Measurements from ENCODE around the gene PPP3CA. TPM values are rescaled to one million over a fixed set of nuclear protein-coding genes. Genes with fewer than 3 reads are reported as not detected.
"Not testable (repeated sequence)": the region's sequence is repeated elsewhere in the genome, so short reads cannot be mapped to it uniquely, and the experiment has no call there.

The PPP3CA gene
- total RNA-seq, 1 donor from 2014 or later = 16.7 TPM

DNA sequence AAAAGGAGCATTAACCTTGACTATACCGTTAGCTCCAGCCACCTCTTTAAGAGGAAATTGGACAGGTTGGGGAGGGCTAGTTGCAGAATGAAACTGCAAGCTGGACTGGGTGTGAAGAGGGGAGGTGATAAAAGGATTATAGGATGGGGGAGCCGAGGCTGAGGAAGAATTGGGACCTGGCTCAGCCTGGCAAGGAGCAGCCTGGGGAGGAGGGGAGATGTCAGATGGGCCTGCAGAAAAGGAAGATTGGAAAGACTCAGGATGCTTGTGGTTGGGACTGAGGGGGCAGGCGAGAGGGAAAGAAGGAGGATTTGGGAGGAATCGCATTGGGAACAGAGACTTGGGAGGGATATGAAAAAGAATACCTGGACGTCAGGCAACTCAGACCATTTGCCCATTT lies 351.7 kb downstream of the PPP3CA start:
- intact Hi-C loops (cut with micrococcal nuclease) = no loop called here
- Histone ChIP-seq H3K27ac (replicated peaks) (no peak overlapping the region), H3K9me3 (replicated peaks) (peaks cover 7% of the 10 kb centered on the region), H3K36me3 (no peaks in the 10 kb centered on the region), H3K4me3 (no peak overlapping the region), H3K27me3 (ENCODE audit: low read depth) (no peaks in the 10 kb centered on the region), H3K4me1 (no peaks in the 10 kb centered on the region)
- no peak for DNase-seq
- TF ChIP-seq, protein P1, sequence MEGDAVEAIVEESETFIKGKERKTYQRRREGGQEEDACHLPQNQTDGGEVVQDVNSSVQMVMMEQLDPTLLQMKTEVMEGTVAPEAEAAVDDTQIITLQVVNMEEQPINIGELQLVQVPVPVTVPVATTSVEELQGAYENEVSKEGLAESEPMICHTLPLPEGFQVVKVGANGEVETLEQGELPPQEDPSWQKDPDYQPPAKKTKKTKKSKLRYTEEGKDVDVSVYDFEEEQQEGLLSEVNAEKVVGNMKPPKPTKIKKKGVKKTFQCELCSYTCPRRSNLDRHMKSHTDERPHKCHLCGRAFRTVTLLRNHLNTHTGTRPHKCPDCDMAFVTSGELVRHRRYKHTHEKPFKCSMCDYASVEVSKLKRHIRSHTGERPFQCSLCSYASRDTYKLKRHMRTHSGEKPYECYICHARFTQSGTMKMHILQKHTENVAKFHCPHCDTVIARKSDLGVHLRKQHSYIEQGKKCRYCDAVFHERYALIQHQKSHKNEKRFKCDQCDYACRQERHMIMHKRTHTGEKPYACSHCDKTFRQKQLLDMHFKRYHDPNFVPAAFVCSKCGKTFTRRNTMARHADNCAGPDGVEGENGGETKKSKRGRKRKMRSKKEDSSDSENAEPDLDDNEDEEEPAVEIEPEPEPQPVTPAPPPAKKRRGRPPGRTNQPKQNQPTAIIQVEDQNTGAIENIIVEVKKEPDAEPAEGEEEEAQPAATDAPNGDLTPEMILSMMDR (IDR thresholded peaks at IDR 0.05; ENCODE audit: borderline replicate concordance) = no peak

DNA sequence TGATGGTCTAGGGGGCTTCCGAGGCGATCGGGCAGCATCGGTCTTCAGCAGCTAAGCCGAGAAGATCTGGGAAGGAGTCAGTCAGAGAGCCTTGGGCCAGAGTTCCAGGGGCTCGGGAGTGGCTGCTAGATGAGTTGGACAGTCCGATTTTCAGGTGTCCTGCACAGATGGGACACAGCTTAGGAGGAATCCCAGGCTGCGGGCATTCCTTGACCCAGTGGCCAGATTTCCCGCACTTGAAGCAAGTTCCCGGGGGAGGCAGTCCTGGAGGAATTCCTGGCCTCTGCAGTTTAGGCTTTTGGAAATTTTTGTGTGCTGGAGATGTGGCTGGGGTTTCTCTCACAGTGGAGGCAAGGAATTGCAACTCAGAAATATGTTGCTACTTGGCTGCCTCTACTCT lies 352.3 kb downstream of the PPP3CA start:
- H3K36me3 ChIP-seq; H3K4me1 ChIP-seq; H3K27ac ChIP-seq (replicated peaks); intact Hi-C loops (cut with micrococcal nuclease); H3K4me3 ChIP-seq; H3K27me3 ChIP-seq (ENCODE audit: low read depth); H3K9me3 ChIP-seq (replicated peaks); DNase-seq: not testable (repeated sequence)

DNA sequence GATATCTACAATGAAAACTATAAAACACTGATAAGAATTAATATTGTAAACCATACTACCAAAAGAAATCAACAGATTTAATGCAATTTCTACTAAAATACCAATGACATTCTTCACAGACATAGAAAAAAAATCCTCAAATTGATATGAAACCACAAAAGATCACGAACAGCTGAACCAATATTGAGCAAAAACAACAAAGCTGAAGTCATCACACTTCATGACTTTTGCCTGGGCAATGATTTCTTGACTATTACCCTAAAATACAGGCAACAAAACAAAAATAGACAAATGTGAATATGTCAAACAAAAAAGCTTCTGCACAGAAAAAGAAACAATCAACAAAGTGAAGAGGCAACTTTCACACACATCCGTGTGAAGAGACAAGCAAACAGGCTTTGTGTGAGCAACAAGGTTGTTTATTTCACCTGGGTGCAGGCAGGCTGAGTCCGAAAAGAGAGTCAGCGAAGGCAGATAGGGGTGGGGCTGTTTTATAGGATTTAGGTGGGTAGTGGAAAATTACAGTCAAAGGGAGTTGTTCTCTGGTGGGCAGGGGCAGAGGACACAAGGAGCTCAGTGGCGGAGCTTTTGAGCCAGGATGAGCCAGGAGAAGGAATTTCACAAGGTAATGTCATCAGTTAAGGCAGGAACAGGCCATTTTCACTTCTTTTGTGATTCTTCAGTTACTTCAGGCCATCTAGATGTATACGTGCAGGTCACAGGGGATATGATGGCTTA lies 355.8 kb downstream of the PPP3CA start:
- H3K9me3 ChIP-seq (replicated peaks); H3K27ac ChIP-seq (replicated peaks); H3K27me3 ChIP-seq (ENCODE audit: low read depth); H3K4me1 ChIP-seq; H3K4me3 ChIP-seq; DNase-seq; H3K36me3 ChIP-seq; intact Hi-C loops (cut with micrococcal nuclease): not testable (repeated sequence)

DNA sequence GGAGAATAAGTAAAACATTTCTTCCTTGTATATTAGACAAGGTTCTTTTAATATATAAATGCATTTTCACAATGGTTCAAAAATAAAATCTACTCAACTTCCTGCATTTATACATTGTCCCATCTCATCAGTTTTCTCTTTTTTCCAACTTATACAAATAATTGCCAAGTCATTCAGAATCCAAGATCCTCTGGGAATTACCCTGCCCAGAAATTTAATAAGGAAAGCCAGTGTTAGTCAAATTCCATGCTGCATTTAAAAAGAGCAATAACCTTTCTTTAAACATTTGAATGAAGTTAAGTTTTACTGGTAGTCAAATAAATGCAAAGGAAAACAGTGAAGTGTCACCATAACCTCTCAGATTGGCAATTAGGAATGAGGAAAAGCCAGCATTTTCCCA lies 357.9 kb downstream of the PPP3CA start:
- H3K27me3 ChIP-seq (ENCODE audit: low read depth) = no peaks in the 10 kb centered on the region
- intact Hi-C loops (cut with micrococcal nuclease) = no loop called here
- peaks cover 9% of the 10 kb centered on the region for H3K4me1 ChIP-seq
- DNase-seq = no peak
- no peak overlapping the region for H3K4me3 ChIP-seq
- H3K9me3 ChIP-seq (replicated peaks) = no peaks in the 10 kb centered on the region
- TF ChIP-seq, protein P1 (IDR thresholded peaks at IDR 0.05; ENCODE audit: borderline replicate concordance) = no peak
- H3K27ac ChIP-seq (replicated peaks) = no peak overlapping the region
- no peaks in the 10 kb centered on the region for H3K36me3 ChIP-seq

DNA sequence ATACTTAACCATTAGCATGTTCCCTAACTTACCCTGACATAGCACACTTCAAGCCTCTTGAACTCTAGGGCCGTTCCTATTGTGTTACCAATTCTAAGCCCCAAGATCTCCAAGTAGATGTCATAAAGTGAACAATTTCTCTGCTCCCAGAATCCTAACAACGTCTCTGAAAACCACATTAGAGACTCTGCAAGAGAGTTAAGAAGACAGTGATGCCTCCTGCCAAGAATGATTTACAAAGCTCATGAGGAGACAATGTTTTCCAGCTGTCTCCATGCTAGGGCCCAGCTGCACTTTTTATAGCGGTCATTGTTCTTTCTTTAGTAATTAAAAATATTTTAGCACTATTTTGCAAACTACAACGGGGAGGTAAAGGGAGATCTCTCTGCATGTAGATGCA lies 358.4 kb downstream of the PPP3CA start:
- Histone ChIP-seq H3K27ac (replicated peaks) (no peak overlapping the region), H3K27me3 (ENCODE audit: low read depth) (no peaks in the 10 kb centered on the region), H3K36me3 (no peaks in the 10 kb centered on the region), H3K4me3 (no peak overlapping the region), H3K9me3 (replicated peaks) (no peaks in the 10 kb centered on the region), H3K4me1 (peaks cover 9% of the 10 kb centered on the region)
- no peak for DNase-seq
- intact Hi-C loops (cut with micrococcal nuclease) = no loop called here
- TF ChIP-seq, protein P1 (IDR thresholded peaks at IDR 0.05; ENCODE audit: borderline replicate concordance) = no peak

DNA sequence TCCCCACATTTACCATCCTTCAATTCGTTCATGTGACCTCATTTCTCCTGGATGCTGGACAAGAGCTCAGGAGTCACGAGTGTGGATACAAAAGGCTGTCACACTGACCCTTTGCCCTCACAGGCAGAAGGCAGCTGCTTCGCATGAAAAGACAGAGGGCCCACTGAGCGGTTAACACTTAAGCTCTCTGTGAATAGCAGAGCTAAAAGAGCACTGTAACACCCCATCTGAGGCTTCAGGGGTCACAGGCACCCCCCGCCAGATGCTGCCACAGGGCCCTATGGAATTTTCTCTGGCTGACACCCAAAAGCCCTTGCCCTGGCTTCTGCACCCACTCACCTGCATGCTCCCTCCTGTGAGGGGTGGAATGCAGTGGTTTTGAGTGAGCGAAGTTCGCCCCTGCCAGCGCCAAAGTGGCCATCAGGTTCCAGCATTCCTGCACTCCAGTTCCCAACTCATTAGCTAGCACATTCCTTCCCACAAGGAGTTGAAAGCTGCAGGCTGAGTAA lies 360.9 kb downstream of the PPP3CA start:
- Histone ChIP-seq H3K27ac (replicated peaks) (peak overlapping the region; percentile 38), H3K36me3 (no peaks in the 10 kb centered on the region), H3K27me3 (ENCODE audit: low read depth) (no peaks in the 10 kb centered on the region), H3K9me3 (replicated peaks) (no peaks in the 10 kb centered on the region), H3K4me1 (peaks cover 15% of the 10 kb centered on the region), H3K4me3 (no peak overlapping the region)
- DNase-seq = no peak
- TF ChIP-seq, protein P1 (IDR thresholded peaks at IDR 0.05; ENCODE audit: borderline replicate concordance) = no peak
- intact Hi-C loops (cut with micrococcal nuclease) = no loop called here
